HEK293 (cell line): ENCODE results near the gene CDH3.

Experiments used
- BCL11B ChIP-seq: fragments of 450-650 bp; formaldehyde crosslinking; IDR thresholded peaks from 2 replicates; pipeline ENCODE4 v1.5.1; 2016; ENCODE audit warnings: low read depth, missing biosample characterization, missing genetic modification characterization
- CTCF ChIP-seq: fragments of 450-650 bp; formaldehyde crosslinking; IDR thresholded peaks from 2 replicates; pipeline ENCODE4 v1.5.1; 2016; ENCODE audit warnings: missing biosample characterization, missing genetic modification characterization
- KLF9 ChIP-seq: fragments of 450-650 bp; formaldehyde crosslinking; IDR thresholded peaks from 2 replicates; pipeline ENCODE4 v1.5.1; 2016; ENCODE audit warnings: missing biosample characterization, missing genetic modification characterization, low read depth
- REST ChIP-seq: fragments of 450-650 bp; formaldehyde crosslinking; IDR thresholded peaks from 2 replicates; pipeline ENCODE4 v1.5.1; 2016; ENCODE audit warnings: missing biosample characterization, missing genetic modification characterization
- ZNF121 ChIP-seq: fragments of 450-650 bp; formaldehyde crosslinking; IDR thresholded peaks from 2 replicates; pipeline ENCODE4 v1.5.1; 2016; ENCODE audit warnings: missing biosample characterization, missing genetic modification characterization
- ZNF174 ChIP-seq: fragments of 450-650 bp; formaldehyde crosslinking; IDR thresholded peaks from 2 replicates; pipeline ENCODE4 v1.5.0; 2017; ENCODE audit warnings: missing biosample characterization, mild to moderate bottlenecking, missing genetic modification characterization
- ZNF221 ChIP-seq: fragments of 450-650 bp; formaldehyde crosslinking; IDR thresholded peaks from 2 replicates; pipeline ENCODE4 v1.5.1; 2017; ENCODE audit warnings: missing biosample characterization, missing genetic modification characterization, borderline replicate concordance
- ZNF274 ChIP-seq, 2 experiments: fragments of 200-500 bp in 1 of 2; fragments of 450-650 bp in 1 of 2; sonication (Bioruptor generic) in 1 of 2; formaldehyde crosslinking in 1 of 2; IDR thresholded peaks; 2 replicates each; pipeline versions ENCODE4 v1.5.1 to v1.6.1; 2014 to 2016; ENCODE audit warnings: borderline replicate concordance in 1 of 2, inconsistent platforms in 1 of 2, low read length in 1 of 2, missing biosample characterization in 1 of 2, missing genetic modification characterization in 1 of 2
- ZNF311 ChIP-seq: fragments of 450-650 bp; formaldehyde crosslinking; IDR thresholded peaks from 2 replicates; pipeline ENCODE4 v1.5.1; 2017; ENCODE audit warnings: missing biosample characterization, missing genetic modification characterization, borderline replicate concordance
- ZNF555 ChIP-seq: fragments of 450-650 bp; formaldehyde crosslinking; conservative IDR thresholded peaks from 2 replicates; pipeline ENCODE4 v1.5.1; 2017; ENCODE audit warnings: missing biosample characterization, mild to moderate bottlenecking, missing genetic modification characterization, inconsistent platforms

GRCh38 chr16:68658974-68659360, 13.9 kb downstream of the CDH3 start:
- no peak for TF ChIP-seq BCL11B (tag by site-specific recombination)
- TF ChIP-seq CTCF (tag by site-specific recombination), result no peak
- no peak for TF ChIP-seq ZNF121 (tag by site-specific recombination)
- no peak for TF ChIP-seq ZNF174 (tag by site-specific recombination)
- TF ChIP-seq REST (tag by site-specific recombination), result no peak
- no peak for TF ChIP-seq KLF9 (tag by site-specific recombination)
- no peak for TF ChIP-seq ZNF274 (IDR thresholded peaks at IDR 0.05; ENCODE audit: low read length)
- TF ChIP-seq ZNF274 (tag by site-specific recombination; IDR thresholded peaks at IDR 0.05; ENCODE audit: borderline replicate concordance), result no peak
- no peak for TF ChIP-seq ZNF311 (tag by site-specific recombination)
- no peak for TF ChIP-seq ZNF555 (tag by site-specific recombination)
- no peak for TF ChIP-seq ZNF221
